Uterus (tissue), 2 donors: Measurements from ENCODE around the gene JARID2.

Source experiments
- CTCF ChIP-seq, 4 experiments: fragments of 200-600 bp in 2 of 4; fragments of 450-650 bp in 2 of 4; sonication (generic) in 2 of 4; IDR thresholded peaks; one replicate each; pipeline ENCODE4 v1.5.1; 2016 to 2019; ENCODE audit warnings: antibody characterized with exemption in 4 of 4, mild to moderate bottlenecking in 2 of 4, moderate library complexity in 1 of 4
- POLR2A ChIP-seq, 2 donors: fragments of 450-650 bp; IDR thresholded peaks; one replicate each; pipeline ENCODE4 v1.6.1; 2016; ENCODE audit warnings: antibody characterized with exemption in 2 of 2, mild to moderate bottlenecking in 1 of 2, moderate library complexity in 1 of 2

DNA sequence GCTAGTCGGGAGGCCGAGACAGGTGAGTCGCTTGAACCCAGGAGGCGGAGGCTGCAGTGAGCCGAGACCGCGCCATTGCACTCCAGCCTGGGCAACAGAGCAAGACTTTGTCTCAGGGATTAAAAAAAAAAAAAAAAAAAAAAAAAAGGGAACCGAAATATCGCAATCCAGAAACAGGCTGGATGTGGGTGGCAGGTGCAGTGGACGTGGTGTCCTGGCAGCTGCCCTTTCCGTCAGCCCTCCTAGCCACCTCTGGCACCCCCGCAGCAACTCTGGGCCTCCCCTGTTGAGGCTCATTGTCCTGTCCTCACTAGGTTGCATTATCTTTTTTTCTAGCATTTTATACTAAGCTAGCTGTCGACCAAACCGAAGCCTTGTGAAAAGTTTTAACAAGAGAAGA, 303.5 kb downstream of the JARID2 start:
- no peak for TF ChIP-seq CTCF (IDR thresholded peaks at IDR 0.05)
- TF ChIP-seq POLR2A (IDR thresholded peaks at IDR 0.05): no peak
